HuH-7.5 (cell line): ENCODE data around the gene MIGA2.

ENCODE experiments used
- DNase-seq: peaks from one replicate; pipeline ENCODE4 v3.0.0; 2011; ENCODE audit warnings: low spot score

The MIGA2 gene

GRCh38 chr9:129036923-129037766, 719 bp downstream of the MIGA2 start:
- no peak for DNase-seq

- DNase-seq, result no peak
Measured at GRCh38 chr9:129037767-129038098, 1.3 kb downstream of the MIGA2 start.

- DNase-seq, result no peak
Measured at GRCh38 chr9:129038109-129038852, 1.9 kb downstream of the MIGA2 start.

GRCh38 chr9:129040113-129040643, 3.8 kb downstream of the MIGA2 start:
- no peak for DNase-seq

GRCh38 chr9:129042016-129042415, 5.6 kb downstream of the MIGA2 start:
- DNase-seq, result no peak

- no peak for DNase-seq
Measured at GRCh38 chr9:129052592-129052991, 16.2 kb downstream of the MIGA2 start.

GRCh38 chr9:129053020-129053419, 16.6 kb downstream of the MIGA2 start:
- no peak for DNase-seq

- DNase-seq, result no peak
Measured at GRCh38 chr9:129054163-129054851, 17.9 kb downstream of the MIGA2 start.

- DNase-seq, result no peak
Measured at GRCh38 chr9:129058965-129059795, 22.8 kb downstream of the MIGA2 start.

- no peak for DNase-seq
Measured at GRCh38 chr9:129059796-129060785, 23.7 kb downstream of the MIGA2 start.

GRCh38 chr9:129060991-129061390, 24.6 kb downstream of the MIGA2 start:
- DNase-seq, result no peak

- DNase-seq, result no peak
Measured at GRCh38 chr9:129063061-129063460, 26.6 kb downstream of the MIGA2 start.

GRCh38 chr9:129064499-129064908, 28.1 kb downstream of the MIGA2 start:
- DNase-seq, result no peak

- DNase-seq, result no peak
Measured at GRCh38 chr9:129068110-129068509, 31.7 kb downstream of the MIGA2 start.

GRCh38 chr9:129068990-129069861, 32.8 kb downstream of the MIGA2 start:
- DNase-seq, result no peak

GRCh38 chr9:129069862-129070641, 33.6 kb downstream of the MIGA2 start:
- no peak for DNase-seq

GRCh38 chr9:129070696-129071525, 34.5 kb downstream of the MIGA2 start:
- DNase-seq, result no peak
